D721Med (cell line): Measurements from ENCODE around the gene TRAK1.
"Not testable (repeated sequence)": the region's sequence is repeated elsewhere in the genome, so short reads cannot be mapped to it uniquely, and the experiment has no call there.

Experiments used
- DNase-seq: peaks from one replicate; pipeline ENCODE4 v3.0.0; 2011; ENCODE audit warnings: low spot score; ENCODE audit not compliant: insufficient read length
- FAIRE-seq: peaks from 2 replicates; lab custom pipeline; 2011; peaks lifted over from hg19 to GRCh38; lab: Jason Lieb, UNC
- CTCF ChIP-seq: IDR thresholded peaks from 2 replicates; pipeline ENCODE4 v1.5.1; 2012; ENCODE audit warnings: mild to moderate bottlenecking, control low read depth; ENCODE audit not compliant: insufficient read depth; ENCODE audit errors: missing control alignments

Gene TRAK1

GRCh38 chr3:42090973-42091731 lies at the start of gene TRAK1:
TRAK1 (plus strand) TSS chr3:42091357; CDS start chr3:42091470, 113 bp downstream.
- no peak for FAIRE-seq
- DNase-seq, result no peak
- no peak for TF ChIP-seq CTCF

- no peak for TF ChIP-seq CTCF
- DNase-seq (peak; percentile 43), FAIRE-seq (no peak)
These were observed 48.4 kb upstream of the TRAK1 start for GRCh38 chr3:42042747-42043098.

GRCh38 chr3:42043099-42043813 lies 47.9 kb upstream of the TRAK1 start:
- DNase-seq, result no peak
- peak; percentile 93 for FAIRE-seq
- TF ChIP-seq CTCF, result no peak

- no peak for DNase-seq
- no peak for TF ChIP-seq CTCF
- FAIRE-seq, result no peak
These were observed 45.4 kb upstream of the TRAK1 start for GRCh38 chr3:42045708-42046243.

GRCh38 chr3:42048526-42048925 lies 42.6 kb upstream of the TRAK1 start:
- FAIRE-seq, DNase-seq: not testable (repeated sequence)

GRCh38 chr3:42050126-42050525 lies 41.0 kb upstream of the TRAK1 start:
- FAIRE-seq (no peak), DNase-seq (no peak)
- TF ChIP-seq CTCF, result no peak

- DNase-seq, result no peak
- no peak for FAIRE-seq
- no peak for TF ChIP-seq CTCF
These were observed 39.6 kb upstream of the TRAK1 start for GRCh38 chr3:42051384-42052131.
